ENCODE measurements around the gene PRKAA1. TPM values are rescaled to one million over a fixed set of nuclear protein-coding genes. Genes with fewer than 3 reads are reported as not detected.

The PRKAA1 gene
- total RNA-seq, 1 donor from 2014 or later, result 65.6 TPM

DNA sequence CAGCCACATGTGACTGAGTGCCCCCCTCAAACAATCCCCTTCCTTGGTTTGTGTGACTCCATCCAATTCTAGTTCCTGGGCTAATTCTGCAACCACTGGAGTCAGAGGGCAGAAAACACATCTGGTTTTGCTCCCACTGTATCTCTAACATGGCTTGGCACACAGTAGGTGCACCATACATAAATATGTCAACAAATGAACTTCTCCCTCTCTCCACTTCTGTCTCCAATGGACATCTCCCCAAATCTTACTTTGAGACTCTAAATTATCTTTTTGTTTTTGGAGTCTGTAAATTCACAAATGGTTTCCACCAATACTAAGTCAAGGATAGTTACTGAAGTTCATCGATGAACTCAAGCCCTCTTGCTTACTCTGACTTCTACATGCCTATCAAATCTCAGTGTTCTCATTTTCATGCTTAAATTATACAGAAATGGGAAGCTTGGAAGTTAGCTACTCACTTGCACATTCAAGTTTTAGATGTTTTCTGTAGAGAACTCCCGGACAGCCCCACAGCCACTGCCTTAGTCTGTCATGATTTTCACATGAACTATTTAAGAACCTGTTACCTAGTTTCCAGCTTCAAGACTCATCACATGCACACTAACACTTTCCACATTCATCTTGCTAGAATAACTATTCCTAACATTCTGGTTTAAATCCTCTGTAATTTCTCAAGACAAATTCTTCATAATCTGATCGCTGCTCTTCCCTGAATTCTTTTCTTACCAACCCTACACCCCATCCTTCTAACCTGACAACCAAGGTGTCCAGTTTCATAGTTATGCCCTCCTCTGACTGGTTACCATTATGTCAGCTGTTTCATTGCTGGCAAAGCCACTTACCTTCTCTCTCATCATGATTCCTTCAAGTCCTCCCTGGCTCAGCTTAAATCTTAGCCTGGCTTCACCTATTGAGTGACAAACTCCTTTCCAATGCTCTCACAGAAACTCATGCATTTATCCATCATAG lies 30.8 kb upstream of the PRKAA1 start:
- H3K27me3 ChIP-seq (ENCODE audit: insufficient read depth, low read length), result no peaks in the 10 kb centered on the region
- peaks cover 81% of the 10 kb centered on the region for H3K36me3 ChIP-seq (ENCODE audit: insufficient read depth, low read length)
- no peak overlapping the region for H3K9ac ChIP-seq (ENCODE audit: low read length)
- no peak overlapping the region for H2AFZ ChIP-seq (ENCODE audit: low read depth, low read length)
- H3K4me3 ChIP-seq (ENCODE audit: insufficient read depth, low read depth, low read length), result no peak overlapping the region
- H3K9me3 ChIP-seq (ENCODE audit: insufficient read depth, low read depth, low read length), result no peaks in the 10 kb centered on the region
- H3K9me3 Mint-ChIP-seq (ENCODE audit: unreplicated experiment), result no peaks in the 10 kb centered on the region
- H3K36me3 Mint-ChIP-seq (ENCODE audit: low read depth, unreplicated experiment), result peaks cover 45% of the 10 kb centered on the region
- H3K4me1 ChIP-seq (ENCODE audit: insufficient read depth, low read length), result peaks cover 26% of the 10 kb centered on the region
- no peak for TF ChIP-seq EZH2 (IDR thresholded peaks at IDR 0.05; ENCODE audit: insufficient read depth, low read length)
- TF ChIP-seq, protein P1, sequence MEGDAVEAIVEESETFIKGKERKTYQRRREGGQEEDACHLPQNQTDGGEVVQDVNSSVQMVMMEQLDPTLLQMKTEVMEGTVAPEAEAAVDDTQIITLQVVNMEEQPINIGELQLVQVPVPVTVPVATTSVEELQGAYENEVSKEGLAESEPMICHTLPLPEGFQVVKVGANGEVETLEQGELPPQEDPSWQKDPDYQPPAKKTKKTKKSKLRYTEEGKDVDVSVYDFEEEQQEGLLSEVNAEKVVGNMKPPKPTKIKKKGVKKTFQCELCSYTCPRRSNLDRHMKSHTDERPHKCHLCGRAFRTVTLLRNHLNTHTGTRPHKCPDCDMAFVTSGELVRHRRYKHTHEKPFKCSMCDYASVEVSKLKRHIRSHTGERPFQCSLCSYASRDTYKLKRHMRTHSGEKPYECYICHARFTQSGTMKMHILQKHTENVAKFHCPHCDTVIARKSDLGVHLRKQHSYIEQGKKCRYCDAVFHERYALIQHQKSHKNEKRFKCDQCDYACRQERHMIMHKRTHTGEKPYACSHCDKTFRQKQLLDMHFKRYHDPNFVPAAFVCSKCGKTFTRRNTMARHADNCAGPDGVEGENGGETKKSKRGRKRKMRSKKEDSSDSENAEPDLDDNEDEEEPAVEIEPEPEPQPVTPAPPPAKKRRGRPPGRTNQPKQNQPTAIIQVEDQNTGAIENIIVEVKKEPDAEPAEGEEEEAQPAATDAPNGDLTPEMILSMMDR (IDR thresholded peaks at IDR 0.05; ENCODE audit: insufficient read depth, low read depth, low read length), result no peak
- peak overlapping the region; percentile 15 for H3K4me3 Mint-ChIP-seq (ENCODE audit: unreplicated experiment)
- peak overlapping the region; percentile 25 for H3K4me2 ChIP-seq (ENCODE audit: low read length)
- no peak for DNase-seq (ENCODE audit: low read depth)
- H3K27ac ChIP-seq (ENCODE audit: low read depth, low read length), result no peak overlapping the region
- H3K27me3 Mint-ChIP-seq (ENCODE audit: low read depth, unreplicated experiment), result no peaks in the 10 kb centered on the region
- H3K79me2 ChIP-seq (ENCODE audit: insufficient read depth, low read length), result peaks cover 49% of the 10 kb centered on the region
- FAIRE-seq, result no peak
- peaks cover 90% of the 10 kb centered on the region for H4K20me1 ChIP-seq (ENCODE audit: insufficient read depth, low read length)
- peak overlapping the region; percentile 51 for H3K27ac Mint-ChIP-seq (ENCODE audit: unreplicated experiment)
- H3K4me1 Mint-ChIP-seq (ENCODE audit: low read depth, unreplicated experiment), result peaks cover 38% of the 10 kb centered on the region

DNA sequence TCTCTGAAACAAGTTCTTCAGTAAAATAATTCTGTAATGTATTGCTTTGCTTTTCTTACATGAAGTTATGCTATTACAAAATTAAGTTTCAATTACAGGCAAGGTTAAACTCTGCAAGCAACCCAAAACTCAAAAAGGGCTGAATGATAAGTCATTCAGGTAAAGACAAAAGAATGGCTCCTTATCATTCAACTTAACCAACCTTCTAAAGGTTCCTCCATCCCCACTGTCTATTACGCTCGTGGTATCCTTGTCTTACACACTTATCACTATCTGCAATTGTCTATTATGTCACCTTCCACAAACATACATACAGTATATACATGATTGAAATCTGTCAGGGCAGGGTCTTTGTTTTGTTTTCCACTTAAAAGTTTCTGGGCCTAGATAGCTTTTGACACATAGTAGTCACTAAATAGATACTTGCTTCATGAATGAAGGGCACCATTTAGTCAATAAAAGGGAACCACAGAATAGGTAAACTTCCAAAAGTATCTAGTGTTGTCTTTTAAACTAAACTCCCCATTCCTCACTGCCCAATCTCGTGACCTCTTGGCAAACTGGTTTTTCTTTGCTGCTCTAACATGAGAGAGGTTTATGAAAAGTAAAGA lies 30.0 kb upstream of the PRKAA1 start:
- no peak overlapping the region for H3K4me3 ChIP-seq (ENCODE audit: insufficient read depth, low read depth, low read length)
- Mint-ChIP-seq H3K4me1 (ENCODE audit: low read depth, unreplicated experiment) (peaks cover 41% of the 10 kb centered on the region), H3K4me3 (ENCODE audit: unreplicated experiment) (no peak overlapping the region), H3K9me3 (ENCODE audit: unreplicated experiment) (no peaks in the 10 kb centered on the region), H3K27ac (ENCODE audit: unreplicated experiment) (no peak overlapping the region), H3K27me3 (ENCODE audit: low read depth, unreplicated experiment) (no peaks in the 10 kb centered on the region), H3K36me3 (ENCODE audit: low read depth, unreplicated experiment) (peaks cover 36% of the 10 kb centered on the region)
- no peak for FAIRE-seq
- no peak overlapping the region for H3K9ac ChIP-seq (ENCODE audit: low read length)
- H3K4me2 ChIP-seq (ENCODE audit: low read length), result no peak overlapping the region
- H3K4me1 ChIP-seq (ENCODE audit: insufficient read depth, low read length), result peaks cover 20% of the 10 kb centered on the region
- no peak for DNase-seq (ENCODE audit: low read depth)
- H3K9me3 ChIP-seq (ENCODE audit: insufficient read depth, low read depth, low read length), result no peaks in the 10 kb centered on the region
- no peak overlapping the region for H3K27ac ChIP-seq (ENCODE audit: low read depth, low read length)
- H4K20me1 ChIP-seq (ENCODE audit: insufficient read depth, low read length), result peaks cover 81% of the 10 kb centered on the region
- TF ChIP-seq, protein P1 (IDR thresholded peaks at IDR 0.05; ENCODE audit: insufficient read depth, low read depth, low read length), result no peak
- no peak for TF ChIP-seq EZH2 (IDR thresholded peaks at IDR 0.05; ENCODE audit: insufficient read depth, low read length)
- peaks cover 72% of the 10 kb centered on the region for H3K36me3 ChIP-seq (ENCODE audit: insufficient read depth, low read length)
- H3K79me2 ChIP-seq (ENCODE audit: insufficient read depth, low read length), result peaks cover 40% of the 10 kb centered on the region
- no peaks in the 10 kb centered on the region for H3K27me3 ChIP-seq (ENCODE audit: insufficient read depth, low read length)
- no peak overlapping the region for H2AFZ ChIP-seq (ENCODE audit: low read depth, low read length)

All from astrocyte (in vitro differentiated cells and primary cell).